ENCODE data around the gene HMGCS1.
A peak's percentile ranks its signal among the peaks of the same experiment; 100 is the strongest.
"Not testable (repeated sequence)": the region's sequence is repeated elsewhere in the genome, so short reads cannot be mapped to it uniquely, and the experiment has no call there.

Gene HMGCS1

GRCh38 chr5:43314724-43315123 lies 1.5 kb upstream of the HMGCS1 start:
- intact Hi-C loops (cut with DNase I) = loop anchor here (5.0 to 10.0 kb wide), 2 partner anchors 122 to 170 kb away; partner anchors contain the start of genes NIM1K and TMEM267
- no peak for DNase-seq

- DNase-seq = peak in 15 of 42 donors; percentile 7 to 54 (median 18)
- intact Hi-C loops (cut with DNase I) = loop anchor here (2.0 to 10.0 kb wide), 3 partner anchors 122 to 193 kb away; partner anchors contain the start of genes NIM1K, TMEM267 and ZNF131
Observed at GRCh38 chr5:43313854-43314457, 744 bp upstream of the HMGCS1 start.

- peak in 2 of 42 donors; percentile 6 to 9 for DNase-seq
- intact Hi-C loops (cut with DNase I) = loop anchor here (2.0 to 10.0 kb wide), 3 partner anchors 120 to 192 kb away; partner anchors contain the start of genes NIM1K, TMEM267 and ZNF131
Observed at GRCh38 chr5:43312699-43313034, 545 bp downstream of the HMGCS1 start.

- DNase-seq = peak in 1 of 42 donors; percentile 9
- intact Hi-C loops (cut with DNase I) = loop anchor here (2.0 to 10.0 kb wide), 3 partner anchors 120 to 191 kb away; partner anchors contain the start of genes NIM1K, TMEM267 and ZNF131
Observed at GRCh38 chr5:43312076-43312661, 1.0 kb downstream of the HMGCS1 start.

GRCh38 chr5:43309637-43310036 lies 3.6 kb downstream of the HMGCS1 start:
- intact Hi-C loops (cut with DNase I) = loop anchor here (5.0 to 10.0 kb wide), 2 partner anchors 117 to 175 kb away; partner anchors contain the start of genes NIM1K and TMEM267
- no peak for DNase-seq

GRCh38 chr5:43309122-43309521 lies 4.1 kb downstream of the HMGCS1 start:
- no peak for DNase-seq
- intact Hi-C loops (cut with DNase I) = no loop called here

- DNase-seq; intact Hi-C loops (cut with DNase I): not testable (repeated sequence)
Observed at GRCh38 chr5:43306954-43307353, 6.3 kb downstream of the HMGCS1 start.

GRCh38 chr5:43305948-43306565 lies 7.2 kb downstream of the HMGCS1 start:
- DNase-seq = peak in 4 of 42 donors; percentile 24 to 62 (median 34)
- intact Hi-C loops (cut with DNase I) = no loop called here

GRCh38 chr5:43304525-43304924 lies 8.7 kb downstream of the HMGCS1 start:
- DNase-seq = no peak
- intact Hi-C loops (cut with DNase I) = no loop called here

- DNase-seq = no peak
- intact Hi-C loops (cut with DNase I) = no loop called here
Observed at GRCh38 chr5:43303242-43303641, 10.0 kb downstream of the HMGCS1 start.

- intact Hi-C loops (cut with DNase I) = no loop called here
- DNase-seq = no peak
Observed at GRCh38 chr5:43302481-43302880, 10.7 kb downstream of the HMGCS1 start.

- intact Hi-C loops (cut with DNase I) = no loop called here
- DNase-seq = no peak
Observed at GRCh38 chr5:43301653-43302091, 11.5 kb downstream of the HMGCS1 start.

GRCh38 chr5:43300112-43300511 lies 13.1 kb downstream of the HMGCS1 start:
- no peak for DNase-seq
- intact Hi-C loops (cut with DNase I) = no loop called here

- intact Hi-C loops (cut with DNase I) = no loop called here
- DNase-seq = no peak
Observed at GRCh38 chr5:43298443-43298842, 14.8 kb downstream of the HMGCS1 start.

GRCh38 chr5:43296835-43297234 lies 16.4 kb downstream of the HMGCS1 start:
- intact Hi-C loops (cut with DNase I) = no loop called here
- DNase-seq = no peak

- no peak for DNase-seq
- intact Hi-C loops (cut with DNase I) = no loop called here
Observed at GRCh38 chr5:43295202-43295601, 18.0 kb downstream of the HMGCS1 start.

GRCh38 chr5:43294226-43294625 lies 19.0 kb downstream of the HMGCS1 start:
- intact Hi-C loops (cut with DNase I) = no loop called here
- no peak for DNase-seq

GRCh38 chr5:43290726-43291125 lies 22.5 kb downstream of the HMGCS1 start:
- DNase-seq = no peak
- intact Hi-C loops (cut with DNase I) = no loop called here

- no peak for DNase-seq
- intact Hi-C loops (cut with DNase I) = no loop called here
Observed at GRCh38 chr5:43288269-43288831, 24.9 kb downstream of the HMGCS1 start.

GRCh38 chr5:43287493-43287892 lies 25.7 kb downstream of the HMGCS1 start:
- no peak for DNase-seq
- intact Hi-C loops (cut with DNase I) = no loop called here
